ENCODE measurements around the gene GRK3.

DNA sequence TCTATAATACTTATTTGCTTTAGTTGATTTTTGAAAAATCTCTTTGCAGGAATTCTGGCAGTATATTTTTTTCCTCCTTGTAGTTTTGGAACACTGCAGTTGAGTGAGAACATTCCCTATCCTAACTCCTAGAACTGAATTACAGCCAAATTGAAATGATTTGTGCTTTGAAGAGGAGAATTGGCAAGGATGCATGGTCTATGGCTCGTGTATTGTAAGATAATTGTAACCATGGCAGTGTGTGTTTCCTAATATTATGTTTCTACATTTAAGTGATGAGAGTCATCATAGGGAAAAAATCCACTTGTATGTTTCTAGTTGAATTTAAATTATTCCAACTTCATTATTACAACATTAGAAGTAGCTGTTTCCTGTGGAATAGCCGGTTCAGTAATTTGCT lies 96.6 kb downstream of the GRK3 start:
- TF ChIP-seq, protein P1, sequence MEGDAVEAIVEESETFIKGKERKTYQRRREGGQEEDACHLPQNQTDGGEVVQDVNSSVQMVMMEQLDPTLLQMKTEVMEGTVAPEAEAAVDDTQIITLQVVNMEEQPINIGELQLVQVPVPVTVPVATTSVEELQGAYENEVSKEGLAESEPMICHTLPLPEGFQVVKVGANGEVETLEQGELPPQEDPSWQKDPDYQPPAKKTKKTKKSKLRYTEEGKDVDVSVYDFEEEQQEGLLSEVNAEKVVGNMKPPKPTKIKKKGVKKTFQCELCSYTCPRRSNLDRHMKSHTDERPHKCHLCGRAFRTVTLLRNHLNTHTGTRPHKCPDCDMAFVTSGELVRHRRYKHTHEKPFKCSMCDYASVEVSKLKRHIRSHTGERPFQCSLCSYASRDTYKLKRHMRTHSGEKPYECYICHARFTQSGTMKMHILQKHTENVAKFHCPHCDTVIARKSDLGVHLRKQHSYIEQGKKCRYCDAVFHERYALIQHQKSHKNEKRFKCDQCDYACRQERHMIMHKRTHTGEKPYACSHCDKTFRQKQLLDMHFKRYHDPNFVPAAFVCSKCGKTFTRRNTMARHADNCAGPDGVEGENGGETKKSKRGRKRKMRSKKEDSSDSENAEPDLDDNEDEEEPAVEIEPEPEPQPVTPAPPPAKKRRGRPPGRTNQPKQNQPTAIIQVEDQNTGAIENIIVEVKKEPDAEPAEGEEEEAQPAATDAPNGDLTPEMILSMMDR (IDR thresholded peaks at IDR 0.05) = no peak
- no peak for TF ChIP-seq POLR2A (IDR thresholded peaks at IDR 0.05)
